GM23338 (cell line): ENCODE data around the gene SBF2.

Experiments
- CTCF ChIP-seq, 2 experiments: fragments of 200-600 bp in 1 of 2; sonication (generic) in 1 of 2; conservative IDR thresholded peaks; 2 replicates each; pipeline versions ENCODE4 v1.5.1 to v1.6.1; 2016 to 2017; ENCODE audit warnings: antibody characterized with exemption in 2 of 2, low read depth in 2 of 2, mild to moderate bottlenecking in 2 of 2, moderate library complexity in 1 of 2
- EZH2 ChIP-seq: fragments of 200-600 bp; sonication (generic); IDR thresholded peaks from one replicate; pipeline ENCODE4 v1.8.0; 2017; ENCODE audit warnings: antibody characterized with exemption, mild to moderate bottlenecking, low read depth; ENCODE audit not compliant: unreplicated experiment
- EZH2phosphoT487 ChIP-seq: fragments of 200-600 bp; sonication (generic); IDR thresholded peaks from one replicate; pipeline ENCODE4 v1.8.1; 2018; ENCODE audit warnings: antibody characterized with exemption; ENCODE audit not compliant: unreplicated experiment
- JUNB ChIP-seq: IDR thresholded peaks from one replicate; pipeline ENCODE4 v1.6.1; 2016; ENCODE audit warnings: antibody characterized with exemption; ENCODE audit not compliant: unreplicated experiment
- POLR2AphosphoS5 ChIP-seq: IDR thresholded peaks from 2 replicates; pipeline ENCODE4 v1.6.1; 2016; ENCODE audit warnings: antibody characterized with exemption, low read depth
- REST ChIP-seq: IDR thresholded peaks from one replicate; pipeline ENCODE4 v1.6.1; 2018; ENCODE audit warnings: antibody characterized with exemption; ENCODE audit not compliant: unreplicated experiment
- STAT1 ChIP-seq: IDR thresholded peaks from one replicate; pipeline ENCODE4 v1.6.1; 2016; ENCODE audit warnings: antibody characterized with exemption; ENCODE audit not compliant: unreplicated experiment

- no peak for TF ChIP-seq CTCF (conservative IDR thresholded peaks at IDR 0.05; ENCODE audit: low read depth in 2 of 2)
- TF ChIP-seq POLR2AphosphoS5 = no peak
- no peak for TF ChIP-seq EZH2
- TF ChIP-seq EZH2phosphoT487 = no peak
- no peak for TF ChIP-seq REST
- TF ChIP-seq JUNB = no peak
- no peak for TF ChIP-seq STAT1
Measured at GRCh38 chr11:9759519-9760192, 534.4 kb downstream of the SBF2 start.
